Tibial nerve (tissue), 4 donors: ENCODE measurements around the gene TMEFF1. TPM values are rescaled to one million over a fixed set of nuclear protein-coding genes. Genes with fewer than 3 reads are reported as not detected.

ENCODE experiments used
- DNase-seq, 2 donors: peaks; one replicate each; pipeline ENCODE4 v3.0.0-alpha.2; 2019; ENCODE audit warnings: low spot score in 2 of 2
- H3K27ac ChIP-seq, 4 donors: fragments of 200-600 bp; sonication (generic) in 3 of 4; one replicate each; pipeline ENCODE4 v1.5.1; 2017 to 2019; ENCODE audit warnings: mild to moderate bottlenecking in 1 of 4
- H3K27me3 ChIP-seq, 2 donors: fragments of 200-600 bp; sonication (generic) in 1 of 2; one replicate each; pipeline versions ENCODE4 v1.5.1 to v1.6.0; 2017 to 2019
- H3K36me3 ChIP-seq, 3 donors: fragments of 200-600 bp; sonication (generic); one replicate each; pipeline ENCODE4 v1.5.1; 2018 to 2019
- H3K4me1 ChIP-seq, 4 donors: fragments of 200-600 bp; sonication (generic) in 3 of 4; one replicate each; pipeline ENCODE4 v1.5.1; 2017 to 2019
- H3K4me3 ChIP-seq, 4 donors: fragments of 200-600 bp; sonication (generic) in 3 of 4; one replicate each; pipeline ENCODE4 v1.5.1; 2017 to 2019; ENCODE audit warnings: mild to moderate bottlenecking in 1 of 4, moderate library complexity in 1 of 4
- H3K9me3 ChIP-seq, 4 donors: fragments of 200-600 bp; sonication (generic) in 3 of 4; one replicate each; pipeline ENCODE4 v1.5.1; 2017 to 2019
- EP300 ChIP-seq, 2 donors: sonication (generic); formaldehyde crosslinking; IDR thresholded peaks; one replicate each; pipeline ENCODE4 v1.6.1; 2017; ENCODE audit warnings: antibody characterized with exemption in 2 of 2, mild to moderate bottlenecking in 1 of 2
- POLR2A ChIP-seq, 2 donors: fragments of 450-650 bp; IDR thresholded peaks; one replicate each; pipeline ENCODE4 v1.6.1; 2017; ENCODE audit warnings: antibody characterized with exemption in 2 of 2, mild to moderate bottlenecking in 2 of 2, moderate library complexity in 2 of 2
- WGBS, 2 donors: methylation state at CpG; one replicate each; pipeline ENCODE4 v1.1.5; 2018; 5-methylcytosine and 5-hydroxymethylcytosine counted together
- total RNA-seq, 4 donors: library from RNA; depleted of rRNA; stranded (reverse); fragments of >200 nt; gene quantifications; one replicate each; pipeline ENCODE4 v1.1.0, GENCODE V29; 2016
- TF ChIP-seq, protein P1 (sequence below), 5 experiments: fragments of 200-600 bp in 3 of 5; fragments of 450-650 bp in 2 of 5; sonication (generic) in 3 of 5; IDR thresholded peaks; one replicate each; pipeline ENCODE4 v1.5.1; 2016 to 2019; ENCODE audit warnings: antibody characterized with exemption in 5 of 5, mild to moderate bottlenecking in 3 of 5, moderate library complexity in 2 of 5

The TMEFF1 gene
- total RNA-seq, 4 donors from 2014 or later = 0.42 to 1.6 TPM; not detected in 2

DNA sequence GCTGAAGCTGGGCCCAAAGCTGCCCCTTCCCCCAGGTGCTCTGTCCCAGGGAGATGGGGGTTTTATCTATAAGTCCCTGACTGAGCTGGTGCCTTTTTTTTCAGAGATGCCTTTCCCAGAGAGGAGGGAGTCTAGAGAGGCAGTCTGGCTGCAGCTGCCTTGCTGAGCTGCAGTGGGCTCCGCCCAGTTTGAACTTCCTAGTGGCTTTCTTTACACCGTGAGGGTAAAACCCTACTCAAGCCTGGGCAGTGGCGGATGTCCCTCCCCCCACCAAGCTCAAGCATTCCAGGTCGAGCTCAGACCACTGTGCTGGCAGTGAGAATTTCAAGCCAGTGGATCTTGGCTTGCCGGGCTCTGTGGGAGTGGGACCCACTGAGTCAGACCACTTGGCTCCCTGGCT is 146.2 kb downstream of the TMEFF1 start:
- H3K9me3 ChIP-seq = peaks cover 0 to 20% (median 2%) of the 10 kb centered on the region in 4 donors
- 75 to 79% methylated on average over 3 to 5 of the region's 5 CpGs for WGBS, 2 donors
- DNase-seq = no peak
- no peaks in the 10 kb centered on the region for H3K4me1 ChIP-seq
- H3K4me3 ChIP-seq = no peak overlapping the region
- H3K36me3 ChIP-seq = no peaks in the 10 kb centered on the region
- no peaks in the 10 kb centered on the region for H3K27me3 ChIP-seq
- H3K27ac ChIP-seq = no peak overlapping the region
- TF ChIP-seq EP300 (IDR thresholded peaks at IDR 0.05) (no peak), POLR2A (IDR thresholded peaks at IDR 0.05) (no peak)
- TF ChIP-seq, protein P1, sequence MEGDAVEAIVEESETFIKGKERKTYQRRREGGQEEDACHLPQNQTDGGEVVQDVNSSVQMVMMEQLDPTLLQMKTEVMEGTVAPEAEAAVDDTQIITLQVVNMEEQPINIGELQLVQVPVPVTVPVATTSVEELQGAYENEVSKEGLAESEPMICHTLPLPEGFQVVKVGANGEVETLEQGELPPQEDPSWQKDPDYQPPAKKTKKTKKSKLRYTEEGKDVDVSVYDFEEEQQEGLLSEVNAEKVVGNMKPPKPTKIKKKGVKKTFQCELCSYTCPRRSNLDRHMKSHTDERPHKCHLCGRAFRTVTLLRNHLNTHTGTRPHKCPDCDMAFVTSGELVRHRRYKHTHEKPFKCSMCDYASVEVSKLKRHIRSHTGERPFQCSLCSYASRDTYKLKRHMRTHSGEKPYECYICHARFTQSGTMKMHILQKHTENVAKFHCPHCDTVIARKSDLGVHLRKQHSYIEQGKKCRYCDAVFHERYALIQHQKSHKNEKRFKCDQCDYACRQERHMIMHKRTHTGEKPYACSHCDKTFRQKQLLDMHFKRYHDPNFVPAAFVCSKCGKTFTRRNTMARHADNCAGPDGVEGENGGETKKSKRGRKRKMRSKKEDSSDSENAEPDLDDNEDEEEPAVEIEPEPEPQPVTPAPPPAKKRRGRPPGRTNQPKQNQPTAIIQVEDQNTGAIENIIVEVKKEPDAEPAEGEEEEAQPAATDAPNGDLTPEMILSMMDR (IDR thresholded peaks at IDR 0.05) = no peak

DNA sequence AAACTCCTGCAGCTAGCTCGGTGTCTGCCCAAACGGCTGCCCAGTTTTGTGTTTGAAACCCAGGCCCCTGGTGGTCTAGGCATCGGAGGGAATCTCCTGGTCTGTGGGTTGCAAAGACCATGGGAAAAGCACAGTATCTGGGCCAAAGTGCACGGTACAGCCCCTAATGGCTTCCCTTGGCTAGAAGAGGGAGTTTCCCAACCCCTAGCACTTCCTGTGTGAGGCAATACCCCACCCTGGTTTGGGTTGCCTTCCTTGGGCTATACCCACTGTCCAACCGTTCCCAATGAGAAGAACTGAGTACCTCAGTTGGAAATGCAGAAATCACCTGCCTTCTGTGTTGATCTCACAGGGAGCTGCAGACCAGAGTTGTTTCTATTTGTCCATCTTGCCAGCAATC is 146.7 kb downstream of the TMEFF1 start:
- no peaks in the 10 kb centered on the region for H3K4me1 ChIP-seq
- H3K9me3 ChIP-seq = peaks cover 0 to 20% (median 2%) of the 10 kb centered on the region in 4 donors
- H3K4me3 ChIP-seq = no peak overlapping the region
- H3K27me3 ChIP-seq = no peaks in the 10 kb centered on the region
- no peak overlapping the region for H3K27ac ChIP-seq
- no peak for TF ChIP-seq POLR2A (IDR thresholded peaks at IDR 0.05)
- TF ChIP-seq EP300 (IDR thresholded peaks at IDR 0.05) = no peak
- DNase-seq = no peak
- 83 to 87% methylated on average over 4 of the region's 5 CpGs for whole genome bisulfite sequencing, 2 donors
- no peaks in the 10 kb centered on the region for H3K36me3 ChIP-seq

DNA sequence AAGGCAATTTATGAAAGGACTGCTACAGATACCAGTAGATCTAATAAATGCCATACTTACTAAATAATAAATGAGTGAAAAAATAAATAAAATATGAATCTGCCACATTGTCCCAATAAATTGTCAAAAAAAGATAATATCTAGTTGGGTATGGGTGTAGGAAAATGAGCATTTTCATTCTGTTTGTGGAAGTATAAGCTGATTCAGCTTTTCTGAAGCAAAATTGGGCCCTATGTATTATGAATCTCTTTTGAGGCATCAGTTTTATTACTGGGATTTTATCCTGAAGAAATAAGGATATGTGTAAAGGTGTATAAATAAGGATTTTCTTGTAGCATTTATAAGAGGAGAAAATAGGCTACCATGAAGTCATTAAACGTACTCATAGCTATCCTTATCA is 151.0 kb downstream of the TMEFF1 start:
- no peaks in the 10 kb centered on the region for H3K36me3 ChIP-seq
- H3K27me3 ChIP-seq = no peaks in the 10 kb centered on the region
- H3K4me3 ChIP-seq = no peak overlapping the region
- no peak for DNase-seq
- H3K27ac ChIP-seq = no peak overlapping the region
- H3K4me1 ChIP-seq = no peaks in the 10 kb centered on the region
- 85 to 91% methylated on average over 1 of the region's 1 CpG for WGBS, 2 donors
- H3K9me3 ChIP-seq = no peaks in the 10 kb centered on the region
- TF ChIP-seq POLR2A (IDR thresholded peaks at IDR 0.05) (no peak), EP300 (IDR thresholded peaks at IDR 0.05) (no peak)
- TF ChIP-seq, protein P1 (IDR thresholded peaks at IDR 0.05) = no peak

DNA sequence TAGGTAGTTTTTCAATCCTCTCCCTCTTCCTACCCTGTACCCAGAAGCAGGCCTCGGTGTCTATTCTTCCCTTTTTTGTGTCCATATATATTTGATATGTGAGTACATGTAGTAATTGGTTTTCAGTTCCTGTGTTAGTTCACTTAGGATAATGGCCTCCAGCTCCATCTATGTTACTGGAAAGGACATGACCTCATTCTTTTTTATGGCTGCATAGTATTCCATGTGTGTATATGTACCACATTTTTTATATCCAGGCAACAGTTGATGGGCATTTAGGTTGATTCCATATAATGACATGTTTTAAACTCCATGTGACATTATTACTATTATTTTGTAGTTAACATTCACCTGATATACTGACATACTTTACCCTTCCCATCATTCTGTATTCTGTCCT is 154.0 kb downstream of the TMEFF1 start:
- DNase-seq = no peak

More for the DNA sequence above, 154.0 kb downstream of the TMEFF1 start:
- WGBS, 2 donors = 89 to 96% methylated on average over 1 of the region's 1 CpG
- H3K27ac ChIP-seq = no peak overlapping the region
- TF ChIP-seq, protein P1 (IDR thresholded peaks at IDR 0.05) = no peak
- TF ChIP-seq POLR2A (IDR thresholded peaks at IDR 0.05) (no peak), EP300 (IDR thresholded peaks at IDR 0.05) (no peak)
- H3K27me3 ChIP-seq = no peaks in the 10 kb centered on the region
- no peaks in the 10 kb centered on the region for H3K9me3 ChIP-seq
- H3K36me3 ChIP-seq = no peaks in the 10 kb centered on the region
- H3K4me1 ChIP-seq = no peaks in the 10 kb centered on the region
- no peak overlapping the region for H3K4me3 ChIP-seq

Other genes with a start within 250 kb of the TMEFF1 start
- 10 to 100 TPM; 11.8 to 16.7 (median 14.8) TPM for gene TEX10, start 120.2 kb upstream of the TMEFF1 start, total RNA-seq
- gene MSANTD3, start 46.0 kb upstream of the TMEFF1 start, total RNA-seq = 10 to 100 TPM; 10.4 to 25.5 (median 13.6) TPM
- under 1 TPM in 1 of 4 donors, not detected in 3; 0.39 TPM for gene CAVIN4, start 104.9 kb downstream of the TMEFF1 start, total RNA-seq